Body of pancreas (tissue), 4 donors: ENCODE data around the gene FITM1. TPM values are rescaled to one million over a fixed set of nuclear protein-coding genes. Genes with fewer than 3 reads are reported as not detected.
A peak's percentile ranks its signal among the peaks of the same experiment; 100 is the strongest.

Experiments used
- ATAC-seq: fragments of 150-250 bp; one replicate; pipeline ENCODE4 v1.9.1; 2016
- DNase-seq, 4 donors: peaks; one replicate each; pipeline ENCODE4 v3.0.0-alpha.2; 2019
- H3K27ac ChIP-seq, 4 donors: fragments of 200-600 bp; sonication (generic); 1 replicate in 3 of 4; 2 replicates in 1 of 4; pipeline versions ENCODE4 v1.5.1 to v1.6.1; 2016 to 2019; ENCODE audit warnings: mild to moderate bottlenecking in 1 of 4, mixed read lengths in 1 of 4, moderate library complexity in 1 of 4
- H3K27me3 ChIP-seq, 2 donors: fragments of 200-600 bp; sonication (generic); one replicate each; pipeline ENCODE4 v1.6.0; 2016; ENCODE audit warnings: mild to moderate bottlenecking in 1 of 2
- H3K36me3 ChIP-seq, 2 donors: fragments of 200-600 bp; sonication (generic); replicated peaks in 1 of 2; 2 replicates each; pipeline ENCODE4 v1.5.1; 2016; ENCODE audit warnings: low read depth in 2 of 2; ENCODE audit not compliant: insufficient read depth in 1 of 2
- H3K4me1 ChIP-seq: fragments of 200-600 bp; sonication (generic); one replicate; pipeline ENCODE4 v1.6.0; 2016
- H3K4me3 ChIP-seq, 2 donors: fragments of 200-600 bp; sonication (generic); 1 replicate in 1 of 2; 2 replicates in 1 of 2; pipeline ENCODE4 v1.5.1; 2016 to 2019
- H3K9me3 ChIP-seq, 3 donors: fragments of 200-600 bp; sonication (generic); 1 replicate in 2 of 3; 2 replicates in 1 of 3; pipeline ENCODE4 v1.5.1; 2016
- POLR2A ChIP-seq, 3 donors: fragments of 450-650 bp; IDR thresholded peaks; one replicate each; pipeline ENCODE4 v1.6.1; 2016; ENCODE audit warnings: antibody characterized with exemption in 3 of 3, mild to moderate bottlenecking in 2 of 3
- WGBS, 2 donors: methylation state at CpG; one replicate each; pipeline ENCODE4 v1.1.5; 2017; 5-methylcytosine and 5-hydroxymethylcytosine counted together
- intact Hi-C: fragments of 100-400 bp; cut with DNase I; formaldehyde crosslinking; loops from one replicate; pipeline ENCODE4 v1.15.1; 2023
- total RNA-seq, 2 donors: library from RNA; depleted of rRNA; stranded (reverse); fragments of >200 nt; gene quantifications; one replicate each; pipeline ENCODE4 v1.1.0, GENCODE V29; 2016
- TF ChIP-seq, protein P1 (sequence below), 7 experiments: fragments of 450-650 bp in 4 of 7; fragments of 200-600 bp in 3 of 7; sonication (generic) in 3 of 7; IDR thresholded peaks; one replicate each; pipeline ENCODE4 v1.5.1; 2016 to 2019; ENCODE audit warnings: antibody characterized with exemption in 7 of 7

The FITM1 gene
- total RNA-seq, 2 donors from 2014 or later = 6.3 to 12.2 TPM

DNA sequence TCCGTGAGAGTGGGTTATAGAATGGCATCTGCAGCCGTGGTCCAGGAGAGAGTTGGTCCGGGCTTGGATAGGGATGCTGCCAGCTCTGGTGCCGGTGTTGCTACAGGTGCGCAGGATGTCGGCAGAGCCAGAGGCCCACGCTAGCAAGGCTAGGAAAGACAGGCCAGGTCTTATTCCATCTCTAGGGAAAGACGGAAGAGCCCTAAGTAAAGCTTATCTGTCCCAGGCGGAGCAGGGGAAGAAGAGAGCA, 5.0 kb downstream of the FITM1 start:
- peaks cover 63% of the 10 kb centered on the region for H3K4me1 ChIP-seq
- peaks cover 0 to 11% of the 10 kb centered on the region in 2 donors for H3K36me3 ChIP-seq
- H3K27ac ChIP-seq = peak overlapping the region; percentile 68 to 98 (median 84)
- no peaks in the 10 kb centered on the region for H3K9me3 ChIP-seq
- intact Hi-C loops = no loop called here
- 1 to 4% methylated on average over 9 of the region's 9 CpGs for WGBS, 2 donors
- ATAC-seq = no peak
- H3K4me3 ChIP-seq = no peak overlapping the region
- no peaks in the 10 kb centered on the region for H3K27me3 ChIP-seq
- DNase-seq = no peak
- no peak for TF ChIP-seq POLR2A (IDR thresholded peaks at IDR 0.05)
- TF ChIP-seq, protein P1, sequence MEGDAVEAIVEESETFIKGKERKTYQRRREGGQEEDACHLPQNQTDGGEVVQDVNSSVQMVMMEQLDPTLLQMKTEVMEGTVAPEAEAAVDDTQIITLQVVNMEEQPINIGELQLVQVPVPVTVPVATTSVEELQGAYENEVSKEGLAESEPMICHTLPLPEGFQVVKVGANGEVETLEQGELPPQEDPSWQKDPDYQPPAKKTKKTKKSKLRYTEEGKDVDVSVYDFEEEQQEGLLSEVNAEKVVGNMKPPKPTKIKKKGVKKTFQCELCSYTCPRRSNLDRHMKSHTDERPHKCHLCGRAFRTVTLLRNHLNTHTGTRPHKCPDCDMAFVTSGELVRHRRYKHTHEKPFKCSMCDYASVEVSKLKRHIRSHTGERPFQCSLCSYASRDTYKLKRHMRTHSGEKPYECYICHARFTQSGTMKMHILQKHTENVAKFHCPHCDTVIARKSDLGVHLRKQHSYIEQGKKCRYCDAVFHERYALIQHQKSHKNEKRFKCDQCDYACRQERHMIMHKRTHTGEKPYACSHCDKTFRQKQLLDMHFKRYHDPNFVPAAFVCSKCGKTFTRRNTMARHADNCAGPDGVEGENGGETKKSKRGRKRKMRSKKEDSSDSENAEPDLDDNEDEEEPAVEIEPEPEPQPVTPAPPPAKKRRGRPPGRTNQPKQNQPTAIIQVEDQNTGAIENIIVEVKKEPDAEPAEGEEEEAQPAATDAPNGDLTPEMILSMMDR (IDR thresholded peaks at IDR 0.05) = no peak

DNA sequence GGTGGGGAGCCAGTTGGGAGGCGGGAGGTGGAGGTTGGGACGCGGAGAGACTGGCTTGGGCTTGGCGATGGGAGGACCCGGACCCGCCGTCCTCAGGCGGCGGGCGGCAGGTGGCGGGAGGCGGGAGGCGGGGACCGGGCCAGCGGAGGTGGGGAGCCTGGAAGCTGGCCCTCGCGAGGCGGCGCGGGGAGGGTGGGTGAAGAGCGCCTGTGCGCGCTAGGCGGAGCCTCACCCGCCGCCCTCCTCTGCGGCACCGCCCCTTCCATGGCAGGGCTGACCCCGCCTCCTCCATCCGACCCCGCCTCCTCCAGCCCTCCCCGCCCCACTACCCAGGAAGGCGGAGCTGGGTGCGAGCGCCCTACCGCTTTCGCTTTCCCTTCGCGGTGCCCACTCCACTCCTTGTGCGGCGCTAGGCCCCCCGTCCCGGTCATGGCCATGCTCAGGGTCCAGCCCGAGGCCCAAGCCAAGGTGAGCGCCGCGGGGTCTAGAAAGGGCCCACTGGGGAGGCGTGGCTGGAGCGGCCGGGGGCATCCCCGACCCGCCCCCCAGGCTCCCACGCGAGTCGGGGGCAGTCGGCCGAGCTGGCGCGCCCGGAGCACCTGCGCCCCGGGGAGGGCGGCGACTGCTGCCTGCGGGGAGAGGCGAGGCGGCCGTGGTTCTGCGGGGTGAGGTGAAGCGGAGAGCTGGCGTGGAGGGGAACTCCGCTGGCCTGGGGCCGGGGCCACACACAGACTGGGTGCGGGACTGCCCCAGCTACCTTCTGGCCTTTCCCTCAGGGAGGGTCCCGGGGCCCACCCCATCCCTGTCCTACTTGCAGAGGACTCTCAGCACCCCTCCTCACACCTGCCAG, 5.6 kb downstream of the FITM1 start, which contains the start of gene PSME1:
Gene PSME1 (plus strand): TSS at position 361 of the 850 bp plus-strand sequence. CDS start 69 bp downstream, at position 430.
- 0 to 2% methylated on average over 23 to 67 of the region's 75 CpGs for WGBS, 2 donors
- H3K36me3 ChIP-seq = peaks cover 0 to 11% of the 10 kb centered on the region in 2 donors
- H3K9me3 ChIP-seq = no peaks in the 10 kb centered on the region
- ATAC-seq = peak; percentile 92
- peaks cover 58% of the 10 kb centered on the region for H3K4me1 ChIP-seq
- peak; percentile 39 to 80 (median 66) for TF ChIP-seq POLR2A (IDR thresholded peaks at IDR 0.05)
- TF ChIP-seq, protein P1 (IDR thresholded peaks at IDR 0.05) = peak in 1 of 7 experiments; percentile 9
- DNase-seq = peak; percentile 95 to 97 (median 96)
- H3K27me3 ChIP-seq = no peaks in the 10 kb centered on the region
- H3K4me3 ChIP-seq = peak within 1 kb of the TSS; percentile 30 to 96
- intact Hi-C loops = no loop called here
- peak within 1 kb of the TSS; percentile 72 to 98 (median 94) for H3K27ac ChIP-seq

GRCh38 chr14:24136684-24137528, 6.4 kb downstream of the FITM1 start:
- Histone ChIP-seq H3K4me3 (peak overlapping the region in 1 of 2 donors; percentile 96), H3K36me3 (peaks cover 0 to 11% of the 10 kb centered on the region in 2 donors), H3K27me3 (no peaks in the 10 kb centered on the region), H3K4me1 (peaks cover 51% of the 10 kb centered on the region), H3K9me3 (no peaks in the 10 kb centered on the region), H3K27ac (peak overlapping the region; percentile 72 to 98 (median 94))
- intact Hi-C loops = no loop called here
- no peak for DNase-seq
- TF ChIP-seq POLR2A (IDR thresholded peaks at IDR 0.05) = no peak
- TF ChIP-seq, protein P1 (IDR thresholded peaks at IDR 0.05) = no peak
- 18 to 30% methylated on average over 13 of the region's 13 CpGs for WGBS, 2 donors
- no peak for ATAC-seq

DNA sequence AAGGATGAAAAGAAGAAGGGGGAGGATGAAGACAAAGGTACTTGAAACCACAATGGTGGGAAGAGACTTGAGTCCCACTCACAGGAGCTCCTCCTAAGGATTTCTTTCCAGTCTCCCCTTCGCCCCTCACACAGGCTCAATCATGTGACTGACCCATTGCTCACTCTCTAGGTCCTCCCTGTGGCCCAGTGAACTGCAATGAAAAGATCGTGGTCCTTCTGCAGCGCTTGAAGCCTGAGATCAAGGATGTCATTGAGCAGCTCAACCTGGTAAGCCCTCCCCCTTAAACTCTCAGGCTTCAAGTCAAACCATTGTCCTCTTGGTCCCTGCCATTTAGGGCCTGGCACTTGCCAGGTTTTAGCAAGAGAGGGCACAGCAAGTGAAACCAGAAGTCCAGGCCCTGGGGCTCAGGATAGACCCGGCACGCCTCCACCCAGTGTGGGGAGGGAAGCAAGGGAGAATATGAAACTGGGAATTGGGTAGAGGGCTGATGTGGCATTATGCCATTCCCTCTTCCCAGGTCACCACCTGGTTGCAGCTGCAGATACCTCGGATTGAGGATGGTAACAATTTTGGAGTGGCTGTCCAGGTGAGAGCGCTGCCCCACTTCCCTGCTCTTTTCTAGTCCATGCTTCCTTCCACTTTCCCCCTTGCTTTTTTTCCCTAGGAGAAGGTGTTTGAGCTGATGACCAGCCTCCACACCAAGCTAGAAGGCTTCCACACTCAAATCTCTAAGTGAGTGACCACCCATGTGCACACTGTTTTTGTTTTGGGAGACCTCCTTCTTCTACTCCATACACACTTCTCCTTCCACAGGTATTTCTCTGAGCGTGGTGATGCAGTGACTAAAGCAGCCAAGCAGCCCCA, 7.3 kb downstream of the FITM1 start:
- no peak for TF ChIP-seq POLR2A (IDR thresholded peaks at IDR 0.05)
- TF ChIP-seq, protein P1 (IDR thresholded peaks at IDR 0.05) = no peak
- 82 to 88% methylated on average over 6 to 8 of the region's 8 CpGs for WGBS, 2 donors
- Histone ChIP-seq H3K36me3 (peaks cover 0 to 11% of the 10 kb centered on the region in 2 donors), H3K9me3 (no peaks in the 10 kb centered on the region), H3K27ac (peak overlapping the region in 2 of 4 donors; percentile 96 to 98), H3K27me3 (no peaks in the 10 kb centered on the region), H3K4me3 (no peak overlapping the region), H3K4me1 (peaks cover 50% of the 10 kb centered on the region)
- DNase-seq = no peak
- ATAC-seq = no peak
- intact Hi-C loops = no loop called here
